A549 (cell line): ENCODE measurements around the gene SESN3. TPM values are rescaled to one million over a fixed set of nuclear protein-coding genes. Genes with fewer than 3 reads are reported as not detected.

ENCODE experiments used
- ATAC-seq, 2 experiments: fragments of 200-7000 bp in 1 of 2; fragments of >200 bp in 1 of 2; cut with Nextera tagmentation in 1 of 2; cut with Tn5 transposase in 1 of 2; 3 replicates each; pipeline versions ENCODE4 v1.8.0 to v1.9.1; 2018 to 2020; ENCODE audit warnings: mild to moderate bottlenecking in 1 of 2, moderate library complexity in 1 of 2
- CTCF ChIA-PET: fragments of 300-600 bp; sonication (Branson Sonifier 250); formaldehyde crosslinking; extraction: SDS; loops from one replicate; lab custom pipeline; 2021; ENCODE audit warnings: antibody characterized with exemption, inconsistent platforms; lab: Yijun Ruan, JAX
- POLR2A ChIA-PET: fragments of 350-600 bp; formaldehyde crosslinking; extraction: SDS; loops from one replicate; lab custom pipeline; 2021; ENCODE audit warnings: antibody characterized with exemption, inconsistent platforms; lab: Yijun Ruan, JAX
- DNase-seq, 2 experiments: peaks; one replicate each; pipeline versions ENCODE4 v3.0.0 to v3.0.0-alpha.2; 2011 to 2016; ENCODE audit warnings: low read depth in 1 of 2, low spot score in 1 of 2
- FAIRE-seq: peaks from 2 replicates; lab custom pipeline; 2011; peaks lifted over from hg19 to GRCh38; lab: Jason Lieb, UNC
- H3K27ac ChIP-seq, 2 experiments: fragments of >200 bp; sonication (Bioruptor Twin); formaldehyde crosslinking; 3 replicates each; pipeline ENCODE4 v1.5.1; 2016 to 2017
- H3K4me1 ChIP-seq: fragments of >200 bp; sonication (Bioruptor Twin); formaldehyde crosslinking; 3 replicates; pipeline ENCODE4 v1.6.1; 2016
- H3K4me2 ChIP-seq: fragments of >200 bp; sonication (Bioruptor Twin); formaldehyde crosslinking; 3 replicates; pipeline ENCODE4 v1.6.1; 2016
- H3K4me3 ChIP-seq: fragments of >200 bp; sonication (Bioruptor Twin); formaldehyde crosslinking; 3 replicates; pipeline ENCODE4 v1.5.1; 2016
- H3K9me3 ChIP-seq: fragments of >200 bp; sonication (Bioruptor Twin); formaldehyde crosslinking; 3 replicates; pipeline ENCODE4 v1.6.1; 2016
- BHLHE40 ChIP-seq: IDR thresholded peaks from 2 replicates; pipeline ENCODE4 v1.6.1; 2012; ENCODE audit warnings: low read depth, low read length, inconsistent platforms
- CHD2 ChIP-seq: fragments of 150-350 bp; IDR thresholded peaks from 2 replicates; pipeline ENCODE4 v1.6.1; 2014; ENCODE audit warnings: low read length; ENCODE audit not compliant: partially characterized antibody
- EP300 ChIP-seq, 2 experiments: fragments of >200 bp; sonication (Bioruptor Twin); formaldehyde crosslinking; IDR thresholded peaks; 2 replicates in 1 of 2; 3 replicates in 1 of 2; pipeline ENCODE4 v1.6.1; 2016 to 2017
- FOSB ChIP-seq: fragments of 250-450 bp; sonication (Bioruptor Pico); IDR thresholded peaks from 2 replicates; pipeline ENCODE4 v1.5.0; 2020; ENCODE audit warnings: mild to moderate bottlenecking, moderate library complexity
- FOSL2 ChIP-seq, 2 experiments: fragments of 450-650 bp in 1 of 2; fragments of >200 bp in 1 of 2; sonication (Bioruptor Twin) in 1 of 2; formaldehyde crosslinking; IDR thresholded peaks; 2 replicates each; pipeline versions ENCODE4 v1.5.0 to v1.6.1; 2016 to 2020; ENCODE audit warnings: mild to moderate bottlenecking in 1 of 2, moderate library complexity in 1 of 2
- HDAC2 ChIP-seq: fragments of 200-600 bp; sonication (generic); IDR thresholded peaks from 2 replicates; pipeline ENCODE4 v1.6.1; 2016
- HOXA7 ChIP-seq: fragments of 250-450 bp; sonication (Bioruptor Pico); IDR thresholded peaks from 2 replicates; pipeline ENCODE4 v1.5.0; 2020; ENCODE audit warnings: mild to moderate bottlenecking, moderate library complexity
- JUN ChIP-seq, 2 experiments: fragments of >200 bp; sonication (Bioruptor Twin); formaldehyde crosslinking; IDR thresholded peaks; 2 replicates in 1 of 2; 3 replicates in 1 of 2; pipeline ENCODE4 v1.6.1; 2016 to 2017
- JUNB ChIP-seq: fragments of >200 bp; sonication (Bioruptor Twin); formaldehyde crosslinking; IDR thresholded peaks from 2 replicates; pipeline ENCODE4 v1.6.1; 2016
- KDM1A ChIP-seq: fragments of 200-600 bp; sonication (generic); IDR thresholded peaks from 2 replicates; pipeline ENCODE4 v1.6.1; 2016; ENCODE audit warnings: low read depth, mild to moderate bottlenecking
- MYC ChIP-seq: IDR thresholded peaks from 2 replicates; pipeline ENCODE4 v1.6.1; 2012; ENCODE audit warnings: mild to moderate bottlenecking, inconsistent platforms, low read length, improper control_type of control experiment, borderline replicate concordance
- NPAS2 ChIP-seq: fragments of 250-450 bp; sonication (Bioruptor Pico); IDR thresholded peaks from 2 replicates; pipeline ENCODE4 v1.8.0; 2022; ENCODE audit warnings: mild to moderate bottlenecking, moderate library complexity, borderline replicate concordance
- PHF8 ChIP-seq: fragments of 200-600 bp; sonication (generic); IDR thresholded peaks from 2 replicates; pipeline ENCODE4 v1.6.1; 2016; ENCODE audit warnings: low read depth, mild to moderate bottlenecking, antibody characterized with exemption, moderate library complexity, borderline replicate concordance
- RARB ChIP-seq: fragments of 250-450 bp; sonication (Bioruptor Pico); IDR thresholded peaks from 2 replicates; pipeline ENCODE4 v1.8.0; 2021; ENCODE audit warnings: mild to moderate bottlenecking, moderate library complexity
- RCOR1 ChIP-seq: fragments of 150-350 bp; IDR thresholded peaks from 2 replicates; pipeline ENCODE4 v1.6.1; 2014; ENCODE audit warnings: antibody characterized with exemption, low read length, low read depth
- SREBF2 ChIP-seq: fragments of 450-650 bp; IDR thresholded peaks from 2 replicates; pipeline ENCODE4 v1.6.1; 2014; ENCODE audit warnings: mild to moderate bottlenecking, moderate library complexity
- TFCP2L1 ChIP-seq: fragments of 250-450 bp; sonication (Bioruptor Pico); IDR thresholded peaks from 2 replicates; pipeline ENCODE4 v1.5.0; 2021; ENCODE audit warnings: mild to moderate bottlenecking
- TP53 ChIP-seq: fragments of 250-450 bp; sonication (Bioruptor Pico); IDR thresholded peaks from 2 replicates; pipeline ENCODE4 v1.5.0; 2021; ENCODE audit warnings: mild to moderate bottlenecking, moderate library complexity
- ZC3H11A ChIP-seq: fragments of 450-650 bp; IDR thresholded peaks from 2 replicates; pipeline ENCODE4 v1.6.1; 2014; ENCODE audit warnings: antibody characterized with exemption, mild to moderate bottlenecking
- ZFP36 ChIP-seq: fragments of 450-650 bp; IDR thresholded peaks from 2 replicates; pipeline ENCODE4 v1.6.1; 2014; ENCODE audit warnings: borderline replicate concordance; ENCODE audit not compliant: partially characterized antibody
- WGBS: methylation state at CpG from one replicate; pipeline ENCODE4 v1.1.6; 2017; ENCODE audit errors: missing lambda C conversion rate; 5-methylcytosine and 5-hydroxymethylcytosine counted together
- polyA plus RNA-seq, 4 experiments: library from polyadenylated mRNA; depleted of rRNA in 3 of 4; stranded (reverse); fragments of >200 nt; fragmentation: RNase III in 1 of 4; extraction: RNeasy Plus Mini Kit Qiagen cat#74134 plus additional on column Dnase treatment in 1 of 4; gene quantifications; 2 replicates in 3 of 4; 3 replicates in 1 of 4; pipeline ENCODE4 v1.2.3, GENCODE V29; 2011 to 2017
- TF ChIP-seq, protein P1 (sequence below): fragments of >200 bp; sonication (Bioruptor Twin); formaldehyde crosslinking; IDR thresholded peaks from 3 replicates; pipeline ENCODE4 v1.5.1; 2016
- TF ChIP-seq, protein P2 (sequence below): IDR thresholded peaks from 2 replicates; pipeline ENCODE4 v1.6.1; 2012; ENCODE audit warnings: low read depth, borderline replicate concordance
- TF ChIP-seq, protein P3 (sequence below): fragments of >200 bp; sonication (Bioruptor Twin); formaldehyde crosslinking; IDR thresholded peaks from 3 replicates; pipeline ENCODE4 v1.6.1; 2016
- TF ChIP-seq, protein P4 (sequence below): IDR thresholded peaks from 2 replicates; pipeline ENCODE4 v1.6.1; 2012

Gene SESN3
- polyA plus RNA-seq, 2 of the 4 experiments (the other 2 are of a cell fraction) = 0.35 to 3.6 TPM

DNA sequence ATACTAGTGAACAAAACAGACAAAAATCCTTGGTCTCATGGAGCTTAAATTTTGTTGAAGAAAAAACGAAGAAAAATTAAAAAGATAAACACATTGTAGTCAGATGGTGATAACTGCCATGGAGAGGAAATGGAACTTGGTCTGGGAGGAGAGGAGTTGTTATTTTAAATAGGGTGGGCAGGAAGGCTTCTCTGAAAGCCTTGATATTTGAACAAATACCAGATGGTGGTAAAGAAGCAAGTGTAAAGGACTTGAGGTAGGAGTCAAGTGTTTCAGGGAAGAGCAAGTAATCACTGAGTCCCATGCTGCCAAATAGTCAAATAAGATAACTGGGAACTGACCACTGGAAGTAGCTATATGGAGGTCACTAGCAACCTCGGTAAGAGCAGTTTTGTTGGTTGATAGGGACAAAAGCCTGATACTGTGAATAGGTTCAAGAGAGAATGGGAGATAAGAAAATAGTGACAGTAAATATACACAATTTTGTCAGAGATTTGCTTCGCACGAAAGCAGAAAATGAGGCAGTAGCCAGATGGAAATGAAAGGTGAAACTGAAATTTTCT lies 55.1 kb downstream of the SESN3 start:
- ATAC-seq (no peak), FAIRE-seq (no peak), DNase-seq (no peak)
- Histone ChIP-seq H3K9me3 (no peaks in the 10 kb centered on the region), H3K4me1 (no peaks in the 10 kb centered on the region), H3K4me2 (no peak overlapping the region), H3K27ac (no peak overlapping the region), H3K4me3 (no peak overlapping the region)
- TF ChIP-seq TP53 (CRISPR knock-in tag) = no peak
- no peak for TF ChIP-seq KDM1A
- TF ChIP-seq ZC3H11A = no peak
- no peak for TF ChIP-seq RARB (CRISPR knock-in tag)
- TF ChIP-seq EP300 (IDR thresholded peaks at IDR 0.05) = no peak
- TF ChIP-seq, protein P1, sequence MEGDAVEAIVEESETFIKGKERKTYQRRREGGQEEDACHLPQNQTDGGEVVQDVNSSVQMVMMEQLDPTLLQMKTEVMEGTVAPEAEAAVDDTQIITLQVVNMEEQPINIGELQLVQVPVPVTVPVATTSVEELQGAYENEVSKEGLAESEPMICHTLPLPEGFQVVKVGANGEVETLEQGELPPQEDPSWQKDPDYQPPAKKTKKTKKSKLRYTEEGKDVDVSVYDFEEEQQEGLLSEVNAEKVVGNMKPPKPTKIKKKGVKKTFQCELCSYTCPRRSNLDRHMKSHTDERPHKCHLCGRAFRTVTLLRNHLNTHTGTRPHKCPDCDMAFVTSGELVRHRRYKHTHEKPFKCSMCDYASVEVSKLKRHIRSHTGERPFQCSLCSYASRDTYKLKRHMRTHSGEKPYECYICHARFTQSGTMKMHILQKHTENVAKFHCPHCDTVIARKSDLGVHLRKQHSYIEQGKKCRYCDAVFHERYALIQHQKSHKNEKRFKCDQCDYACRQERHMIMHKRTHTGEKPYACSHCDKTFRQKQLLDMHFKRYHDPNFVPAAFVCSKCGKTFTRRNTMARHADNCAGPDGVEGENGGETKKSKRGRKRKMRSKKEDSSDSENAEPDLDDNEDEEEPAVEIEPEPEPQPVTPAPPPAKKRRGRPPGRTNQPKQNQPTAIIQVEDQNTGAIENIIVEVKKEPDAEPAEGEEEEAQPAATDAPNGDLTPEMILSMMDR = no peak
- no peak for TF ChIP-seq SREBF2
- no peak for TF ChIP-seq TFCP2L1 (CRISPR knock-in tag)
- TF ChIP-seq BHLHE40 = no peak
- TF ChIP-seq, protein P2, sequence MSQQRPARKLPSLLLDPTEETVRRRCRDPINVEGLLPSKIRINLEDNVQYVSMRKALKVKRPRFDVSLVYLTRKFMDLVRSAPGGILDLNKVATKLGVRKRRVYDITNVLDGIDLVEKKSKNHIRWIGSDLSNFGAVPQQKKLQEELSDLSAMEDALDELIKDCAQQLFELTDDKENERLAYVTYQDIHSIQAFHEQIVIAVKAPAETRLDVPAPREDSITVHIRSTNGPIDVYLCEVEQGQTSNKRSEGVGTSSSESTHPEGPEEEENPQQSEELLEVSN = no peak
- no peak for TF ChIP-seq ZFP36
- no peak for TF ChIP-seq NPAS2 (CRISPR knock-in tag)
- TF ChIP-seq FOSL2 (IDR thresholded peaks at IDR 0.05) = no peak
- TF ChIP-seq FOSL2 (CRISPR knock-in tag; IDR thresholded peaks at IDR 0.05) = no peak
- TF ChIP-seq HOXA7 = no peak
- TF ChIP-seq JUN (IDR thresholded peaks at IDR 0.05) = no peak
- no peak for TF ChIP-seq JUNB
- TF ChIP-seq, protein P3, sequence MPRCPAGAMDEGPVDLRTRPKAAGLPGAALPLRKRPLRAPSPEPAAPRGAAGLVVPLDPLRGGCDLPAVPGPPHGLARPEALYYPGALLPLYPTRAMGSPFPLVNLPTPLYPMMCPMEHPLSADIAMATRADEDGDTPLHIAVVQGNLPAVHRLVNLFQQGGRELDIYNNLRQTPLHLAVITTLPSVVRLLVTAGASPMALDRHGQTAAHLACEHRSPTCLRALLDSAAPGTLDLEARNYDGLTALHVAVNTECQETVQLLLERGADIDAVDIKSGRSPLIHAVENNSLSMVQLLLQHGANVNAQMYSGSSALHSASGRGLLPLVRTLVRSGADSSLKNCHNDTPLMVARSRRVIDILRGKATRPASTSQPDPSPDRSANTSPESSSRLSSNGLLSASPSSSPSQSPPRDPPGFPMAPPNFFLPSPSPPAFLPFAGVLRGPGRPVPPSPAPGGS = no peak
- TF ChIP-seq, protein P4, sequence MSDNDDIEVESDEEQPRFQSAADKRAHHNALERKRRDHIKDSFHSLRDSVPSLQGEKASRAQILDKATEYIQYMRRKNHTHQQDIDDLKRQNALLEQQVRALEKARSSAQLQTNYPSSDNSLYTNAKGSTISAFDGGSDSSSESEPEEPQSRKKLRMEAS = no peak
- TF ChIP-seq FOSB = no peak
- CTCF ChIA-PET = no interaction called here
- 68% methylated on average over 4 of the region's 4 CpGs for WGBS
- POLR2A ChIA-PET = no interaction called here

DNA sequence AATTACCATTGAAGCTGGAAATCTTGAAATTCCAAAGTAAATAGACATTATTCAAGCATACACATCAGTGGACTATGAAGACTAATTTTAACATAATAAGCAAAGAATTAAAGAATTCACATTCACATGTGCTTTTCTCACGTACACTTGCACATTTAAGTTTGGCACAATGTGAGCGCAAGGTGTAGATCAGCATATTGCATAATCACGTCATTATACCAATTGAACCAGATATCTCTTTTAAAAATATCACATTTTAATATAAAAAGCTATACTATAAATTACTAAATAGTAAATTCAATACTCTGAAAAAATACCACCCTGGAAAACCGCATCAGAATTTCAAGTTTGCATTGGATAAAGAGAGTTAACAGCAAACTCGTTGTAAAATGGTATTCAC lies 60.7 kb downstream of the SESN3 start:
- Histone ChIP-seq H3K4me2 (no peak overlapping the region), H3K4me3 (no peak overlapping the region)
- no peak for DNase-seq
- CTCF ChIA-PET = interaction anchor here (1.4 kb wide), 1 partner anchor 16 kb away, joined by 4 read pairs; no protein-coding TSS in a partner anchor
- no peak for TF ChIP-seq CHD2
- no peak for TF ChIP-seq HDAC2
- no peak for TF ChIP-seq MYC
- TF ChIP-seq NPAS2 (CRISPR knock-in tag) = no peak
- TF ChIP-seq RCOR1 = no peak
- TF ChIP-seq PHF8 = no peak
- TF ChIP-seq, all 56 proteins: peak for 0
- POLR2A ChIA-PET = no interaction called here
- ATAC-seq = no peak
- 68% methylated on average over 5 of the region's 5 CpGs for WGBS
- no peak overlapping the region for H3K27ac ChIP-seq
- H3K9me3 ChIP-seq = no peaks in the 10 kb centered on the region
- no peaks in the 10 kb centered on the region for H3K4me1 ChIP-seq
- no peak for FAIRE-seq
